Keratinocyte (primary cell): ENCODE results near the gene ZC3H12A. TPM values are rescaled to one million over a fixed set of nuclear protein-coding genes. Genes with fewer than 3 reads are reported as not detected.

ENCODE experiments used
- DNase-seq: peaks from one replicate; pipeline ENCODE4 v3.0.0-alpha.2; 2011; ENCODE audit warnings: low read depth, missing footprints, low spot score
- FAIRE-seq: peaks from 2 replicates; lab custom pipeline; 2011; peaks lifted over from hg19 to GRCh38; lab: Jason Lieb, UNC
- H2AFZ ChIP-seq: 2 replicates; pipeline ENCODE4 v1.6.0; 2012; ENCODE audit warnings: low read length, control low read depth, inconsistent platforms; ENCODE audit not compliant: control insufficient read depth
- H3K27ac ChIP-seq: 2 replicates; pipeline ENCODE4 v1.5.1; 2011; ENCODE audit warnings: low read length; ENCODE audit not compliant: control insufficient read depth, insufficient read depth
- H3K27me3 ChIP-seq: 3 replicates; pipeline ENCODE4 v1.6.0; 2011; ENCODE audit warnings: low read length; ENCODE audit not compliant: control insufficient read depth, insufficient read depth; ENCODE audit errors: extremely low read depth
- H3K36me3 ChIP-seq, 2 experiments: 2 replicates in 1 of 2; 3 replicates in 1 of 2; pipeline ENCODE4 v1.5.1; 2011; ENCODE audit warnings: low read length in 2 of 2, mild to moderate bottlenecking in 1 of 2; ENCODE audit not compliant: control insufficient read depth in 2 of 2, insufficient read depth in 2 of 2; ENCODE audit errors: extremely low read depth in 1 of 2
- H3K4me1 ChIP-seq: 3 replicates; pipeline ENCODE4 v1.5.1; 2011; ENCODE audit warnings: low read length; ENCODE audit not compliant: control insufficient read depth, insufficient read depth; ENCODE audit errors: extremely low read depth
- H3K4me2 ChIP-seq: 3 replicates; pipeline ENCODE4 v1.6.0; 2011; ENCODE audit warnings: low read depth, low read length; ENCODE audit not compliant: control insufficient read depth, insufficient read depth; ENCODE audit errors: extremely low read depth
- H3K4me3 ChIP-seq, 3 experiments: fragments of 200-600 bp in 1 of 3; sonication (generic) in 1 of 3; 2 replicates in 2 of 3; 3 replicates in 1 of 3; pipeline ENCODE4 v1.5.1; 2011 to 2016; ENCODE audit warnings: low read length in 3 of 3, mild to moderate bottlenecking in 3 of 3, control low read depth in 2 of 3, inconsistent platforms in 1 of 3, low read depth in 1 of 3, mixed read lengths in 1 of 3, mixed run types in 1 of 3, moderate library complexity in 1 of 3; ENCODE audit not compliant: control insufficient read depth in 2 of 3, insufficient read depth in 2 of 3; ENCODE audit errors: extremely low read depth in 1 of 3
- H3K79me2 ChIP-seq: 2 replicates; pipeline ENCODE4 v1.6.0; 2012; ENCODE audit warnings: low read length; ENCODE audit not compliant: control insufficient read depth, insufficient read depth
- H3K9ac ChIP-seq: 3 replicates; pipeline ENCODE4 v1.6.0; 2011; ENCODE audit warnings: low read length; ENCODE audit not compliant: control insufficient read depth, insufficient read depth; ENCODE audit errors: extremely low read depth
- H3K9me1 ChIP-seq: 3 replicates; pipeline ENCODE4 v1.6.0; 2011; ENCODE audit warnings: low read length; ENCODE audit not compliant: control insufficient read depth, insufficient read depth; ENCODE audit errors: extremely low read depth
- H3K9me3 ChIP-seq: 2 replicates; pipeline ENCODE4 v1.5.1; 2012; ENCODE audit warnings: low read depth, low read length; ENCODE audit not compliant: control insufficient read depth
- H4K20me1 ChIP-seq: 3 replicates; pipeline ENCODE4 v1.6.0; 2011; ENCODE audit warnings: low read length; ENCODE audit not compliant: control insufficient read depth, insufficient read depth; ENCODE audit errors: extremely low read depth
- CTCF ChIP-seq, 3 experiments: IDR thresholded peaks in 1 of 3; conservative IDR thresholded peaks in 1 of 3; optimal IDR thresholded peaks in 1 of 3; 2 replicates in 2 of 3; 3 replicates in 1 of 3; pipeline versions ENCODE3 to v1.5.1; 2011; ENCODE audit warnings: low read length in 3 of 3, mild to moderate bottlenecking in 3 of 3, moderate library complexity in 2 of 3, control low read depth in 1 of 3, inconsistent platforms in 1 of 3; ENCODE audit not compliant: insufficient read depth in 2 of 3; ENCODE audit errors: extremely low read depth in 1 of 3
- EZH2 ChIP-seq: IDR thresholded peaks from one replicate; pipeline ENCODE4 v1.6.1; 2012; ENCODE audit warnings: inconsistent platforms, mild to moderate bottlenecking, low read length, moderate library complexity
- dilution Hi-C: fragments of 300-500 bp; cut with MboI; formaldehyde crosslinking; loops from one replicate; pipeline ENCODE4 v1.7.0; 2020; ENCODE audit warnings: low sequenced_read_pairs; ENCODE audit not compliant: extremely low pct_ligation_motif_present
- polyA plus RNA-seq, 5 experiments: library from polyadenylated mRNA; depleted of rRNA in 3 of 5; stranded (reverse) in 3 of 5; stranded (forward) in 1 of 5; unstranded in 1 of 5; fragments of >200 nt; gene quantifications; 1 replicate in 1 of 5; 2 replicates in 3 of 5; 3 replicates in 1 of 5; pipeline versions ENCODE4 v1.2.1 to v1.2.3, GENCODE V29; 2011 to 2012; ENCODE audit warnings: missing spikeins in 2 of 5, low read depth in 1 of 5, low replicate concordance in 1 of 5

ZC3H12A gene
- polyA plus RNA-seq, 1 donor (not counting 4 experiments of a cell fraction or from before 2014, with no cell fraction given), result 24.4 TPM

DNA sequence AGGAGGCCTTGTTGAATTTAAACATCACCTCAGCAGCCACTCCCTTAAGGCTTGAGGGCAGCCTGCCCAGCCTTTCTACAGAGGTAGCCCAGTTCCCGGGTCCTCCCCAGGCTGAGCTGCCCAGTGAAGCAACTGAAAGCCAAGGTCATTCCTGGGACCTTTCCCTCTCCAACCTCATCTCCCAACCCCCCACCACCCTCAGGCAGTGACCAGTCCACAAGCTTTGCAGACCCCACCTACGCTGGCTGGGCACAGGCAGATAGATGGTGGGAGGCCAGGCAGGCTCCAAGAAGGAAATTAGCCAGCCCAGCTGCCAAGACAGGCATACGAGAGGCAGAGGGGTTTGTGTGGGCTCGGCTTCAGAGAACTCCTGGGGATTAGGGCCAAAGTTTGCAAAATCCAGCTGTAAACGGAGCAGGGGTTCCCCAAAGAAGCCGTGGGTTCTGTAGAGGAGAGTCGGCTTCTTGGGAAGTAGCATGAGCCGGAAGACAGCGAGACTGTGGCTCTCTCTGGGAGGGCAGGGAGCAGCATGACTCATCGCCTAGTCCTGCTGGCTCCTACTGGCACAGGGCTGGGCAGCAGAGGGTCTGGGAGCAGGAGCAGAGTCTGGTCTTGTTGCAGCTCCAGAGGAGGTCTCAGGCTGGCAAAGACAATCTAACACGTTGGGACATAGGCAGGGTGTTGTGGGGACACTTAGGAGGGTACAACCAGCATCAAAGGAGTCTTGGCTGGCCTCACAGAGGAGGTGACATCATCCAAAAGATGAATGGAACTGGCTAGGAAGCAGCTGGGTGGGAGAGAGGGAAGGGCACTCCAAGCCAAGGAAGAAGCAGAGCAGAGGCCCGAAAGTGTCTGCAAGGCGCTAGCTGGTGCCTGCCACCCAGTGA lies 2.8 kb upstream of the ZC3H12A start:
- FAIRE-seq, result peak; percentile 66
- peak overlapping the region; percentile 79 for H2AFZ ChIP-seq
- H3K9ac ChIP-seq, result peak overlapping the region; percentile 71
- peak overlapping the region; percentile 91 for H3K4me2 ChIP-seq
- H3K9me3 ChIP-seq, result no peaks in the 10 kb centered on the region
- no peaks in the 10 kb centered on the region for H3K27me3 ChIP-seq
- DNase-seq, result peak; percentile 78
- TF ChIP-seq EZH2 (no peak), CTCF (optimal IDR thresholded peaks at IDR 0.05 in 1 of 3, IDR thresholded peaks at IDR 0.05 in 1 of 3, conservative IDR thresholded peaks at IDR 0.05 in 1 of 3; ENCODE audit: extremely low read depth in 1 of 3, insufficient read depth in 2 of 3, low read length in 3 of 3) (no peak)
- dilution Hi-C loops, result no loop called here
- H3K79me2 ChIP-seq, result peaks cover 27% of the 10 kb centered on the region
- peak overlapping the region; percentile 74 for H3K27ac ChIP-seq
- peaks cover 4 to 16% of the 10 kb centered on the region in 2 experiments for H3K36me3 ChIP-seq
- peaks cover 4% of the 10 kb centered on the region for H3K9me1 ChIP-seq
- H3K4me1 ChIP-seq, result peaks cover 36% of the 10 kb centered on the region
- peak overlapping the region in 2 of 3 experiments; percentile 22 to 28 for H3K4me3 ChIP-seq
- H4K20me1 ChIP-seq, result peaks cover 9% of the 10 kb centered on the region

GRCh38 chr1:37472281-37472680 lies 2.1 kb upstream of the ZC3H12A start:
- Histone ChIP-seq H3K27me3 (no peaks in the 10 kb centered on the region), H3K36me3 (peaks cover 5 to 23% of the 10 kb centered on the region in 2 experiments), H3K9me3 (no peaks in the 10 kb centered on the region), H3K27ac (peak overlapping the region; percentile 74), H3K79me2 (peaks cover 34% of the 10 kb centered on the region), H3K9ac (peak overlapping the region; percentile 71), H3K4me3 (peak overlapping the region in 1 of 3 experiments; percentile 28), H3K4me2 (peak overlapping the region; percentile 91), H2AFZ (no peak overlapping the region), H3K9me1 (peaks cover 4% of the 10 kb centered on the region), H4K20me1 (peaks cover 12% of the 10 kb centered on the region), H3K4me1 (peaks cover 42% of the 10 kb centered on the region)
- FAIRE-seq (no peak), DNase-seq (no peak)
- dilution Hi-C loops, result no loop called here
- TF ChIP-seq EZH2, result no peak
- TF ChIP-seq CTCF (optimal IDR thresholded peaks at IDR 0.05 in 1 of 3, IDR thresholded peaks at IDR 0.05 in 1 of 3, conservative IDR thresholded peaks at IDR 0.05 in 1 of 3; ENCODE audit: extremely low read depth in 1 of 3, insufficient read depth in 2 of 3, low read length in 3 of 3), result no peak
